MM.1S (cell line): ENCODE data around the gene GALC.

ENCODE experiments used
- DNase-seq: peaks from one replicate; pipeline ENCODE4 v3.0.0-alpha.2; 2015
- H2AFZ ChIP-seq: fragments of 300-600 bp; sonication (generic); 2 replicates; pipeline ENCODE4 v1.6.0; 2016; ENCODE audit warnings: antibody characterized with exemption, low read length
- H3F3A ChIP-seq: fragments of 300-600 bp; sonication (generic); 2 replicates; pipeline ENCODE4 v1.6.1; 2016; ENCODE audit warnings: mild to moderate bottlenecking, antibody characterized with exemption, low read length, moderate library complexity, mixed read lengths; ENCODE audit not compliant: insufficient read depth
- H3K27ac ChIP-seq: fragments of 300-600 bp; sonication (generic); 2 replicates; pipeline ENCODE4 v1.5.1; 2016; ENCODE audit warnings: mild to moderate bottlenecking, low read length
- H3K27me3 ChIP-seq: fragments of 300-600 bp; sonication (generic); replicated peaks from 2 replicates; pipeline ENCODE4 v1.6.0; 2016; ENCODE audit warnings: low read length; ENCODE audit not compliant: insufficient read depth
- H3K36me3 ChIP-seq: fragments of 300-600 bp; sonication (generic); replicated peaks from 2 replicates; pipeline ENCODE4 v1.6.1; 2016; ENCODE audit warnings: mild to moderate bottlenecking, low read length, mixed read lengths; ENCODE audit not compliant: insufficient read depth
- H3K4me1 ChIP-seq: fragments of 300-600 bp; sonication (generic); 2 replicates; pipeline ENCODE4 v1.6.1; 2016; ENCODE audit warnings: low read length, mixed read lengths
- H3K4me2 ChIP-seq: fragments of 300-600 bp; sonication (generic); 2 replicates; pipeline ENCODE4 v1.6.0; 2016; ENCODE audit warnings: low read depth, low read length
- H3K4me3 ChIP-seq: fragments of 300-600 bp; sonication (generic); 2 replicates; pipeline ENCODE4 v1.5.1; 2016; ENCODE audit warnings: low read length, mixed read lengths
- H3K79me2 ChIP-seq: fragments of 300-600 bp; sonication (generic); 2 replicates; pipeline ENCODE4 v1.6.1; 2016; ENCODE audit warnings: mixed run types, low read length, mixed read lengths
- H3K9ac ChIP-seq: fragments of 300-600 bp; sonication (generic); 2 replicates; pipeline ENCODE4 v1.6.1; 2016; ENCODE audit warnings: low read length, mixed read lengths
- H3K9me2 ChIP-seq: fragments of 300-600 bp; sonication (generic); replicated peaks from 2 replicates; pipeline ENCODE4 v1.6.1; 2016; ENCODE audit warnings: mild to moderate bottlenecking, low read length, mixed read lengths; ENCODE audit not compliant: insufficient read depth
- H3K9me3 ChIP-seq: fragments of 300-600 bp; sonication (generic); replicated peaks from 2 replicates; pipeline ENCODE4 v1.6.1; 2016; ENCODE audit warnings: mild to moderate bottlenecking, low read length, mixed read lengths; ENCODE audit not compliant: insufficient read depth
- H4K20me1 ChIP-seq: fragments of 300-600 bp; sonication (generic); 2 replicates; pipeline ENCODE4 v1.6.1; 2016; ENCODE audit warnings: mild to moderate bottlenecking, low read length, moderate library complexity, mixed read lengths; ENCODE audit not compliant: insufficient read depth
- EZH2 ChIP-seq: fragments of 300-600 bp; sonication (generic); optimal IDR thresholded peaks from 2 replicates; pipeline ENCODE3; 2017; ENCODE audit warnings: low read depth, mild to moderate bottlenecking, antibody characterized with exemption, low read length, mixed read lengths
- EZH2phosphoT487 ChIP-seq: fragments of 300-600 bp; sonication (generic); IDR thresholded peaks from 2 replicates; pipeline ENCODE4 v1.6.1; 2018; ENCODE audit warnings: antibody characterized with exemption, low read length
- TF ChIP-seq, protein P1 (sequence below): fragments of 300-600 bp; sonication (generic); IDR thresholded peaks from 2 replicates; pipeline ENCODE4 v1.5.1; 2016; ENCODE audit warnings: antibody characterized with exemption, low read length, mixed read lengths

Gene GALC

DNA sequence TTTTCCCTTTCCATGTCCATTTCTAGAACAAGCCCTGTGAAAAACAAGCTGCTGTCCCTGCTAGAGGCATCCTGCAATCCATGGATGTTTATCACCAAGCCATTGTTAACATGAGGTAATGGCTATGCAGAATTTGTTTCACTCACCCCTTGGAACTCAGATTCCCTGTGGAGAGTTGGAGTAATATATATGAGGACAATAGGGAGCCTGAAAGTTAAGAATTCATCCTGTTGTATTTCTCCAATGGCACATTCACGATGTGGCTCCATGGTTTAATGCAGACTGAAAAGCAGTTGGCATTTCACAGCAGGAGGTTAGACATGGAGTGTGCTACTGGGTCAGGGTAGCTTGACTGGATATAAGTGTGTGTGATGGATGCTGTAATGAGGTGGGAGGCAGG lies 44.3 kb upstream of the GALC start:
- H3K27ac ChIP-seq, result no peak overlapping the region
- H3K4me2 ChIP-seq, result no peak overlapping the region

DNA sequence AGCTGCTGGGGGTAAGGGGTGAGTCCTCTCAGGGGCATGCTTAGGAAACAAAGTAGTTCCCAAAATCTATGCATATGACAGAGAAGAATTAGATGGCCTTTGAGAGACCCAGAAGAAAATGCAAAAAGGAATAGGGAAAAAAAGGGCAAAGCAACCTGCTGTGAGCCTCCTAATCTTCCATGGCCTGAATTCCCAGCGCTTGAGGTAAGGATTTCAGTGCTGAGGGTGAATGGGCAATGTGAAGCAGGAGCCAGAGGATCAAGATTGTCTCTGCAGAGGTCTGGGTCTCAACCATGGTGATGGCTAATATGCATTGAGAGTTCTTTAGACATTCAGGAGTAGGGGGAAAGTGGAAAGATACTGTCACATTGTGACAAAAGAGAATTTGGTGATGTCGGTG lies 43.4 kb upstream of the GALC start:
- Histone ChIP-seq H3K4me3 (no peak overlapping the region), H3F3A (no peaks in the 10 kb centered on the region), H3K4me1 (no peaks in the 10 kb centered on the region), H3K9me2 (no peaks in the 10 kb centered on the region), H2AFZ (no peak overlapping the region), H3K36me3 (no peaks in the 10 kb centered on the region), H3K4me2 (no peak overlapping the region), H3K27me3 (no peaks in the 10 kb centered on the region), H3K9ac (no peak overlapping the region), H3K79me2 (no peaks in the 10 kb centered on the region), H3K27ac (no peak overlapping the region), H3K9me3 (no peaks in the 10 kb centered on the region), H4K20me1 (no peaks in the 10 kb centered on the region)
- no peak for DNase-seq
- no peak for TF ChIP-seq EZH2
- TF ChIP-seq, protein P1, sequence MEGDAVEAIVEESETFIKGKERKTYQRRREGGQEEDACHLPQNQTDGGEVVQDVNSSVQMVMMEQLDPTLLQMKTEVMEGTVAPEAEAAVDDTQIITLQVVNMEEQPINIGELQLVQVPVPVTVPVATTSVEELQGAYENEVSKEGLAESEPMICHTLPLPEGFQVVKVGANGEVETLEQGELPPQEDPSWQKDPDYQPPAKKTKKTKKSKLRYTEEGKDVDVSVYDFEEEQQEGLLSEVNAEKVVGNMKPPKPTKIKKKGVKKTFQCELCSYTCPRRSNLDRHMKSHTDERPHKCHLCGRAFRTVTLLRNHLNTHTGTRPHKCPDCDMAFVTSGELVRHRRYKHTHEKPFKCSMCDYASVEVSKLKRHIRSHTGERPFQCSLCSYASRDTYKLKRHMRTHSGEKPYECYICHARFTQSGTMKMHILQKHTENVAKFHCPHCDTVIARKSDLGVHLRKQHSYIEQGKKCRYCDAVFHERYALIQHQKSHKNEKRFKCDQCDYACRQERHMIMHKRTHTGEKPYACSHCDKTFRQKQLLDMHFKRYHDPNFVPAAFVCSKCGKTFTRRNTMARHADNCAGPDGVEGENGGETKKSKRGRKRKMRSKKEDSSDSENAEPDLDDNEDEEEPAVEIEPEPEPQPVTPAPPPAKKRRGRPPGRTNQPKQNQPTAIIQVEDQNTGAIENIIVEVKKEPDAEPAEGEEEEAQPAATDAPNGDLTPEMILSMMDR, result no peak

More for the DNA sequence above, 44.3 kb upstream of the GALC start:
- Histone ChIP-seq H3K27me3 (no peaks in the 10 kb centered on the region), H3K4me3 (no peak overlapping the region), H3F3A (no peaks in the 10 kb centered on the region), H3K79me2 (no peaks in the 10 kb centered on the region), H3K4me1 (no peaks in the 10 kb centered on the region), H3K9me3 (no peaks in the 10 kb centered on the region), H3K36me3 (no peaks in the 10 kb centered on the region), H3K9me2 (no peaks in the 10 kb centered on the region), H2AFZ (no peak overlapping the region), H4K20me1 (no peaks in the 10 kb centered on the region), H3K9ac (no peak overlapping the region)
- TF ChIP-seq, protein P1, result no peak
- no peak for TF ChIP-seq EZH2
- no peak for TF ChIP-seq EZH2phosphoT487
- DNase-seq, result no peak

DNA sequence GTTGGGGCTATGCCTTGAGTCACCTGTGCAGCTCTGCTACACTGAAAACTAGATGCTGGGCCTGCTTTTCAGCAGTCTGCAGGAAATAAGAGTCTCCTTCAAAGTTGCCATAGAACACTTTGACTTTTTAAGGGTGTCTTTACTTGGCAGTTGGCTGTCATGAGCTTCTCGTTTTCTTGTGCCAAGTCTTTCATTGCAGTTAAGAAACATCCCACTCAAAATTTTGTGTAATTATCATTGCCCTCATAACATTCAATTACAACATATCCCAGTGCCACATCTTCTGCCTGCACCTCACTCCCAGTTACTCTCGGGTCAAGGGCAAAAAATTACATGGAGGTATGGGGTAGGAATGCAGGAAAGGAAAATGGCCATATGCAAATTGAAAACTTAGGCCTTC lies 41.1 kb upstream of the GALC start:
- H3K9me3 ChIP-seq, result no peaks in the 10 kb centered on the region
- no peak overlapping the region for H3K4me2 ChIP-seq
- no peak overlapping the region for H2AFZ ChIP-seq
- no peaks in the 10 kb centered on the region for H3F3A ChIP-seq
- no peak overlapping the region for H3K4me3 ChIP-seq
- no peak overlapping the region for H3K9ac ChIP-seq
- DNase-seq, result no peak
- no peaks in the 10 kb centered on the region for H3K79me2 ChIP-seq
- no peaks in the 10 kb centered on the region for H3K36me3 ChIP-seq
- H4K20me1 ChIP-seq, result no peaks in the 10 kb centered on the region
- no peaks in the 10 kb centered on the region for H3K27me3 ChIP-seq
- H3K4me1 ChIP-seq, result no peaks in the 10 kb centered on the region
- no peaks in the 10 kb centered on the region for H3K9me2 ChIP-seq
- H3K27ac ChIP-seq, result no peak overlapping the region
- no peak for TF ChIP-seq EZH2phosphoT487
- TF ChIP-seq, protein P1, result no peak
- no peak for TF ChIP-seq EZH2
